Keratinocyte (primary cell): ENCODE data around the gene LILRB4. TPM values are rescaled to one million over a fixed set of nuclear protein-coding genes. Genes with fewer than 3 reads are reported as not detected.

Experiments used
- DNase-seq: peaks from one replicate; pipeline ENCODE4 v3.0.0-alpha.2; 2011; ENCODE audit warnings: low read depth, missing footprints, low spot score
- FAIRE-seq: peaks from 2 replicates; lab custom pipeline; 2011; peaks lifted over from hg19 to GRCh38; lab: Jason Lieb, UNC
- H2AFZ ChIP-seq: 2 replicates; pipeline ENCODE4 v1.6.0; 2012; ENCODE audit warnings: low read length, control low read depth, inconsistent platforms; ENCODE audit not compliant: control insufficient read depth
- H3K27ac ChIP-seq: 2 replicates; pipeline ENCODE4 v1.5.1; 2011; ENCODE audit warnings: low read length; ENCODE audit not compliant: control insufficient read depth, insufficient read depth
- H3K27me3 ChIP-seq: 3 replicates; pipeline ENCODE4 v1.6.0; 2011; ENCODE audit warnings: low read length; ENCODE audit not compliant: control insufficient read depth, insufficient read depth; ENCODE audit errors: extremely low read depth
- H3K36me3 ChIP-seq, 2 experiments: 2 replicates in 1 of 2; 3 replicates in 1 of 2; pipeline ENCODE4 v1.5.1; 2011; ENCODE audit warnings: low read length in 2 of 2, mild to moderate bottlenecking in 1 of 2; ENCODE audit not compliant: control insufficient read depth in 2 of 2, insufficient read depth in 2 of 2; ENCODE audit errors: extremely low read depth in 1 of 2
- H3K4me1 ChIP-seq: 3 replicates; pipeline ENCODE4 v1.5.1; 2011; ENCODE audit warnings: low read length; ENCODE audit not compliant: control insufficient read depth, insufficient read depth; ENCODE audit errors: extremely low read depth
- H3K4me2 ChIP-seq: 3 replicates; pipeline ENCODE4 v1.6.0; 2011; ENCODE audit warnings: low read depth, low read length; ENCODE audit not compliant: control insufficient read depth, insufficient read depth; ENCODE audit errors: extremely low read depth
- H3K4me3 ChIP-seq, 3 experiments: fragments of 200-600 bp in 1 of 3; sonication (generic) in 1 of 3; 2 replicates in 2 of 3; 3 replicates in 1 of 3; pipeline ENCODE4 v1.5.1; 2011 to 2016; ENCODE audit warnings: low read length in 3 of 3, mild to moderate bottlenecking in 3 of 3, control low read depth in 2 of 3, inconsistent platforms in 1 of 3, low read depth in 1 of 3, mixed read lengths in 1 of 3, mixed run types in 1 of 3, moderate library complexity in 1 of 3; ENCODE audit not compliant: control insufficient read depth in 2 of 3, insufficient read depth in 2 of 3; ENCODE audit errors: extremely low read depth in 1 of 3
- H3K79me2 ChIP-seq: 2 replicates; pipeline ENCODE4 v1.6.0; 2012; ENCODE audit warnings: low read length; ENCODE audit not compliant: control insufficient read depth, insufficient read depth
- H3K9ac ChIP-seq: 3 replicates; pipeline ENCODE4 v1.6.0; 2011; ENCODE audit warnings: low read length; ENCODE audit not compliant: control insufficient read depth, insufficient read depth; ENCODE audit errors: extremely low read depth
- H3K9me1 ChIP-seq: 3 replicates; pipeline ENCODE4 v1.6.0; 2011; ENCODE audit warnings: low read length; ENCODE audit not compliant: control insufficient read depth, insufficient read depth; ENCODE audit errors: extremely low read depth
- H3K9me3 ChIP-seq: 2 replicates; pipeline ENCODE4 v1.5.1; 2012; ENCODE audit warnings: low read depth, low read length; ENCODE audit not compliant: control insufficient read depth
- H4K20me1 ChIP-seq: 3 replicates; pipeline ENCODE4 v1.6.0; 2011; ENCODE audit warnings: low read length; ENCODE audit not compliant: control insufficient read depth, insufficient read depth; ENCODE audit errors: extremely low read depth
- EZH2 ChIP-seq: IDR thresholded peaks from one replicate; pipeline ENCODE4 v1.6.1; 2012; ENCODE audit warnings: inconsistent platforms, mild to moderate bottlenecking, low read length, moderate library complexity
- dilution Hi-C: fragments of 300-500 bp; cut with MboI; formaldehyde crosslinking; loops from one replicate; pipeline ENCODE4 v1.7.0; 2020; ENCODE audit warnings: low sequenced_read_pairs; ENCODE audit not compliant: extremely low pct_ligation_motif_present
- polyA plus RNA-seq, 5 experiments: library from polyadenylated mRNA; depleted of rRNA in 3 of 5; stranded (reverse) in 3 of 5; stranded (forward) in 1 of 5; unstranded in 1 of 5; fragments of >200 nt; gene quantifications; 1 replicate in 1 of 5; 2 replicates in 3 of 5; 3 replicates in 1 of 5; pipeline versions ENCODE4 v1.2.1 to v1.2.3, GENCODE V29; 2011 to 2012; ENCODE audit warnings: missing spikeins in 2 of 5, low read depth in 1 of 5, low replicate concordance in 1 of 5
- TF ChIP-seq, protein P1 (sequence below), 3 experiments: IDR thresholded peaks in 1 of 3; conservative IDR thresholded peaks in 1 of 3; optimal IDR thresholded peaks in 1 of 3; 2 replicates in 2 of 3; 3 replicates in 1 of 3; pipeline versions ENCODE3 to v1.5.1; 2011; ENCODE audit warnings: low read length in 3 of 3, mild to moderate bottlenecking in 3 of 3, moderate library complexity in 2 of 3, control low read depth in 1 of 3, inconsistent platforms in 1 of 3; ENCODE audit not compliant: insufficient read depth in 2 of 3; ENCODE audit errors: extremely low read depth in 1 of 3

The LILRB4 gene
- polyA plus RNA-seq, 1 donor (not counting 4 experiments of a cell fraction or from before 2014, with no cell fraction given), result not detected

DNA sequence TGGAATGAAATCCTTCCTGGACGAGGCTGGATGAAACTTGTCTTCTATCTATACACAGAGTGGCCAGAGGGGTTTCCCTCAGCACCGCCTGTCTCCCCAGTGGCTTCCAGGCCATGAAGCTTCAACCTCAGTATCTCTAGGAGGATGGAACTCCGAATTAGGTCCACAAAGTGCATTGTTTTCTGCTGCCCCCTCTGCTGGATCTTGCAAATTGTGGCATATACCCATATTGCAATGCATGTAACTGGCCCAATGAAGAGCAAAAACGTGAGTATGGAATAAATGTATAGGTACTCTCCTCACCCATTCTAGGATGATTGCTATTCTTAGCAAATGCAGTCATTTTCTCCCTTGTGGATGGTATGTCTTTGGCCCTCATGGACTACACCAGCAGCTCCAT, 14.7 kb upstream of the LILRB4 start:
- Histone ChIP-seq H3K36me3 (no peaks in the 10 kb centered on the region), H3K79me2 (no peaks in the 10 kb centered on the region), H3K4me2 (no peak overlapping the region), H3K9me3 (no peaks in the 10 kb centered on the region), H3K27me3 (no peaks in the 10 kb centered on the region), H3K27ac (no peak overlapping the region), H4K20me1 (no peaks in the 10 kb centered on the region), H3K4me3 (no peak overlapping the region), H3K9me1 (no peaks in the 10 kb centered on the region), H3K9ac (no peak overlapping the region), H2AFZ (no peak overlapping the region), H3K4me1 (no peaks in the 10 kb centered on the region)
- dilution Hi-C loops, result no loop called here
- FAIRE-seq, result no peak
- DNase-seq, result no peak
- TF ChIP-seq, protein P1, sequence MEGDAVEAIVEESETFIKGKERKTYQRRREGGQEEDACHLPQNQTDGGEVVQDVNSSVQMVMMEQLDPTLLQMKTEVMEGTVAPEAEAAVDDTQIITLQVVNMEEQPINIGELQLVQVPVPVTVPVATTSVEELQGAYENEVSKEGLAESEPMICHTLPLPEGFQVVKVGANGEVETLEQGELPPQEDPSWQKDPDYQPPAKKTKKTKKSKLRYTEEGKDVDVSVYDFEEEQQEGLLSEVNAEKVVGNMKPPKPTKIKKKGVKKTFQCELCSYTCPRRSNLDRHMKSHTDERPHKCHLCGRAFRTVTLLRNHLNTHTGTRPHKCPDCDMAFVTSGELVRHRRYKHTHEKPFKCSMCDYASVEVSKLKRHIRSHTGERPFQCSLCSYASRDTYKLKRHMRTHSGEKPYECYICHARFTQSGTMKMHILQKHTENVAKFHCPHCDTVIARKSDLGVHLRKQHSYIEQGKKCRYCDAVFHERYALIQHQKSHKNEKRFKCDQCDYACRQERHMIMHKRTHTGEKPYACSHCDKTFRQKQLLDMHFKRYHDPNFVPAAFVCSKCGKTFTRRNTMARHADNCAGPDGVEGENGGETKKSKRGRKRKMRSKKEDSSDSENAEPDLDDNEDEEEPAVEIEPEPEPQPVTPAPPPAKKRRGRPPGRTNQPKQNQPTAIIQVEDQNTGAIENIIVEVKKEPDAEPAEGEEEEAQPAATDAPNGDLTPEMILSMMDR (optimal IDR thresholded peaks at IDR 0.05 in 1 of 3, IDR thresholded peaks at IDR 0.05 in 1 of 3, conservative IDR thresholded peaks at IDR 0.05 in 1 of 3; ENCODE audit: extremely low read depth in 1 of 3, insufficient read depth in 2 of 3, low read length in 3 of 3), result no peak
- no peak for TF ChIP-seq EZH2

- Histone ChIP-seq H3K27ac (no peak overlapping the region), H4K20me1 (no peaks in the 10 kb centered on the region), H3K9me3 (no peaks in the 10 kb centered on the region), H2AFZ (no peak overlapping the region), H3K4me1 (no peaks in the 10 kb centered on the region), H3K9me1 (no peaks in the 10 kb centered on the region), H3K79me2 (no peaks in the 10 kb centered on the region), H3K4me3 (no peak overlapping the region), H3K9ac (no peak overlapping the region), H3K27me3 (no peaks in the 10 kb centered on the region), H3K36me3 (no peaks in the 10 kb centered on the region), H3K4me2 (no peak overlapping the region)
- dilution Hi-C loops, result no loop called here
- no peak for FAIRE-seq
- DNase-seq, result no peak
- TF ChIP-seq, protein P1 (optimal IDR thresholded peaks at IDR 0.05 in 1 of 3, IDR thresholded peaks at IDR 0.05 in 1 of 3, conservative IDR thresholded peaks at IDR 0.05 in 1 of 3; ENCODE audit: extremely low read depth in 1 of 3, insufficient read depth in 2 of 3, low read length in 3 of 3), result no peak
- TF ChIP-seq EZH2, result no peak
These were observed 12.6 kb upstream of the LILRB4 start for GRCh38 chr19:54650108-54650655.
